ENCODE results near the gene IHH.

Gene IHH

DNA sequence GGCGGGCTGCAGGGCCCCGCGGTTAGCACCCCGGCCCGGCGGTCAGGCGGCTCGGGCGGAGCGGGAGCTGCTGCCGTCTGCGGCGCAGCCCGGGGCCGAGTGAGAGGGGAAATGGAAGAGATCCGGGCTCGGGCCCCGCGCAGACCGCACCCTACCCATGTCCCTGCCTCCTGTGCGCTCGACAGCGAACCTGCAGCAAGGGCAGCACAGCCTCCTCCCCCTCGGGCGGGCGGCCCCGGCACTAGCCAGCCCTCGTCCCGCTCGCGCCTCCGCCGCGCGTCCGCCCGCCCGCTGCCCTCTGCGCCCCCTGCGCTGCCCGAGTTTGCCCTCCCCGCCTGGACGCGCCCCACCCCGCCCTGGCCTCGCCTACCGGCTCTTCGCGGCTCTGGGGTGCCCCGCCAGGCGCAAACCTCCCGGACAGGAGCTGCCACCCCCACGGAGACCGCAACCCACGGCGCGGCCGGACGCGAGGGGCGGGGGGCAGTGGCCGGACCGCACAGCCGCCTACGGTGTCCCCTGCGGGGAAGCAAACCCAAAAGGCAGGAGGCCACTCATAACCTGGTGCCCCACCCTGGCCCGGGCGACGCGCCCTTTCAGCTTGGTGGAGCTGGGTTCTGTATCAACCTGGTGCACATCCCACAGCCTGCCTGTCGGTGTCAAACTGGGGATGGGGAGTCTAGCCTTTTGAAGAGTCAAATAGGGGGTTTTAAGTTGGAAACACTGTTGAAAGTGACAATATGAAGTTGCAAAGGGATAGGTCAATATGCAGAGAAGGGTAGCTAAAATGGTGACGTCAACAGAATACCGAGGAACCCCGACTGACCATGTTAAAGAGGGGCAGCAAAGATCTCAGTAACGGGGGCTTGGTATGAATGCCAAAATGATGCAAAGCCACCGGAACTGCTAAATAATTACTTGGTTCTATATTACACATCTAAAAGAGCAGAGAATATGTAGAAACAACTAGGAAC is at the start of gene IHH:
TSS of gene IHH (minus strand) at position 101 of the 971 bp plus-strand sequence. CDS start 454 bp downstream, outside the sequence.
- DNase-seq (ENCODE audit: low read depth in 3 of 3): peak in 1 of 3 experiments; percentile 2

DNA sequence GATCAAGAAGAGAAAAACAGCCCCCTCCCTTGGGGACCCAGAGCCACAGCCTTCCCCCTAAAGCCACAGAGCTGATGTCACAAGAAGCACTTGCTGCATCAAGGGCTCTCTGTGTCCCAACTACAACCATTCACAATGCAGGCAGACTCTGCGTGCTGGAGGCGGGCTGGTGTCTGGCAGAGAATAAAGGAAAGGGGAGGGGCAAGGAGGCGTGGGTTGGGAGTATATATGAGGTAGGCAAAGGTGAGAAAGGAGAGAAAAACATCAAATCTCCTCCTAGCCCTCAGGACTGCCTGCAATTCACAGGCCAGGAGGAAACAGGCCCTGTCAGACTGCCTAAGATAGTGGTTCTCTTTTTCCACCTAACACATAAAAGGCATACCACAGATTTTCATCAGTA is 48.8 kb upstream of the IHH start:
- DNase-seq (ENCODE audit: low read depth in 3 of 3): peak in 2 of 3 experiments; percentile 13 to 21

DNA sequence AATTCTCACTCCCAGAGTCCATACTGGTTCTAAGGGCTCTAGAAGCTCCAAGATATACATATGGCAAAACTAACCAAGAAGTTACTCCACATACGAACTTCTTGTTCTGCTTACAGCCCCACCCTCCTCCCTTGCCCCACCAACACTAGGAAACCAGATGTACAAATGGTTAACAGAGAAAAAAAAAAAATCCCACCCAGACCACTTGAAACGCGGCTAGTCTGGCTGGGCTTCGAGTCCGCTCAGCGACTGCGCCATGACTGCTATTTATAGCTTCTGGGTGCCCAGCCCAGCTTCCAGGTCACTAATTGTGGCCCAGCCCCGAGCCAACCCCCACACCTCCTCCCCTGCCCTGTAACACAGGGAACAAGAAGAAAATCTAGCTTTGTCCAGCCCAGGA is 47.0 kb upstream of the IHH start:
- DNase-seq (ENCODE audit: low read depth in 3 of 3): no peak

DNA sequence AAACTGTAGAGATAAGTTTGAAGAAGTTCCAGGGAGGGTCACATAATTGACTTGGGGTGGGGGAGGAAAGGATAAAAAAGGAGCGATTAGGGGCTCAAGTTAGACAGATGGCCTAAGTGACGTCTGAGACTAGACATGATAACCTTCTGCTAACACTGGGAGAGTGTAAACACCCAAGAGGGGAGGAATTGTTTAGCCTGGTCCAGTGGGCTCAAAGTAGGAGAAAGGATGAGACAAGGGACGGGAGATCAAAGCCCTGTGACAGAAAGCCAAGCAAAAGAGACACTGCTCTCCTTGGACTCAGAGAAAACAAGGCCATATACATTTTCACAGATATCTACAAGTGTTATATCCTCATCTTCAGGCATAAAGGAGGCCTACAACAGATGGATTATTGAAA is 45.5 kb upstream of the IHH start:
- no peak for DNase-seq (ENCODE audit: low read depth in 3 of 3)

DNA sequence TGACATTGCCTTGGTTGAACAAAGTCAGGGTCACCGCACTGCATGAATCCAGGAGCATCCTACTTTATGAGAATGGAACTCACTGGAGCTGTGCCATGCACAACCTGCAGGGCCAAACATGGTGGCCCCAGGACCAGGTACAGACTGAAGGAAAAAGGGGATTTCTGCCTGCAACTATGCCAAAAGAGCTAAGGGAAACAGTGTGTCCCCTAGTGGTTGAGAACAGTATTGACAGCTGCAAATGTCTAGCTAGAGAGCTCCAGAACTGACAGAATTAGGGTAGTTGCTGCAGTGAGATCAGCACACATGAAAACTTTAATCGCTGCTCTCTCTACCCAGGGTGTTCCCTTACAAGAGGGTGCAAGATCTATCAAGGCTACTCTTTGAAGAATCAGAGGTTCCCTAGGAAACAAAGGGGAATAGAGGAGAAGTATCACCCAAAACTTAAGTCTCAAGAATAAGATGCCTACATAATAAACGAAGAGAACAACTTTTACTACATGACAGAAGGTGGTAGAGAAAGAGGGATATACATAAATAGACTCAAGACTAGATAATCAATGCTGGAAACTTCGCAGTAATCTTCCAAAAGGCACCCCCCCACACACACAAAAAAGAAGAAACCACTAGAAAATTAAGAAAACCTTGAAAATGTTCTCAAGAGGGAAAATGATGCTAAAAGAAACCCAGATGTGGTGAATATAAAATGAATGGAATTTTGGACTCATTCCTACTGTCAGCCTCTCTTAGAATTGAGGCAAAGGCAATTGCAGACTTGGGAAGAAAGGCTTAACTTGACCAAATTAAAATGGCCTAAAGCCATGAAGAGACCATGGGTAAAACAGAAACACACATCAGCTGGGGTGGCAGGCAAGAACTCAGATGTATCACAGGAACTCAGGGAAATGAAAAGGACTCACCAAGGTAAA is 43.6 kb upstream of the IHH start:
- DNase-seq (ENCODE audit: low read depth in 3 of 3): no peak

DNA sequence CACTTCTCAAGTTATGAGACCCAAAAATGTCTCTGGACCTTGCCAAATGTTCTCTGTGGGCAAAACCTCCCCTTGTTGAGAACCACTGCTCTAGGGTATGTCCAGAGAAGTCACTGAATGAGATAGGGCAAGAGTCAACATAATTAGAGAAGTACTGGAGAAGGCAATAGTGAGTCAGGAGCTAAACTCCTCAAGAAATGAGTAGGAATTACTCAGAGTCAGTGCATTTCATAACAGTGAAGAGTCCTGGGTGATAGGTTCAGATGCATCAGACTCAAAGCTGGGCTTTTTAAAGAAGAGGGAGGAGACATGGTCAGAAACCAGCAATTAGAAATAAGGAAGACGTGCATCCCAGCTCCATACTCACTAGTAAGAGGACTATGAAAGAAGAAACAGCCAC is 38.6 kb upstream of the IHH start:
- no peak for DNase-seq (ENCODE audit: low read depth in 3 of 3)

DNA sequence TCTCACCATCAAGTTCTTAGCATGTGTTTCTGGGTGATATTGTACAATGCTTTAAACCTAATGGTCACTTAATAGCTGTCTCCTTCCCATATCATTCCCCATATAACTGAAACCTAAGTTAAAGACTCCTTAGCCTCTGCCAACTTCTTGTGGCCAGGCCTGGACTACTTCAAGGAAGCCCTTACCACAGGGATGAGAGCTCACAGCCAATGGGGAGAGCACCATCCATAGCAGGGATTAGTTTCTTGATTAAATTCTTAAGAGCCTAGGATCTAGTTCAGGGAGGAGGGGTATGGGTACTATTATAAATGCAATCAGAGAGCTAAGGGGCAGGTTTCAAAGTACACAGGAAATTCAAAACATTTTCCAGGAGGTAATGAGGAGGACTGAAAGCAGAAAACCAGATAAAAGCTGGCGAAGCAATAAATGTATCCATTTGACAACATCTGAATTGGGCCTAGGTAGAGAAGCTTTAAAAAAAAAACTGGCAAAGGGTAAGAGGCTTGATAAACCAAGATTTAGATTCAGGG is 34.8 kb upstream of the IHH start:
- DNase-seq (ENCODE audit: low read depth in 3 of 3): no peak

DNA sequence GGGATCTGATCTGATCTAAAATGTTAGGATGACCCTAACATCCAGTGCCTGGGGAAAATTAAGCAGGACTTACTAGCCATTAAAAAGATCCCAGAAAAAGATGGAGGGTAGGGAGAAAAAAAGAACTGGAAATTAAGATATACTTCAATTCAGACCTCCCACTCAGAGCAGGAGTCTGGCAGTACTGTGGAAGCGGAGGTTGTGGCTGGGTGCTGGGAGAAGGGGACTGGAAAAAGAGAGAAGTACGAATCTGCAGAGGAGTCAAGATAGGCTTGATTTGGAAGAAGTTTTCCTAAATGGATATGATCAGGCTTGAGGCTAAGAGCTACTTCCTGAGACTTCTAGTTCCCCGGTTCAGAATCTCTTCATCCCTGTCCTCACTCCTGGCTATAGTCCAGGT is 33.5 kb upstream of the IHH start:
- DNase-seq (ENCODE audit: low read depth in 3 of 3): no peak

DNA sequence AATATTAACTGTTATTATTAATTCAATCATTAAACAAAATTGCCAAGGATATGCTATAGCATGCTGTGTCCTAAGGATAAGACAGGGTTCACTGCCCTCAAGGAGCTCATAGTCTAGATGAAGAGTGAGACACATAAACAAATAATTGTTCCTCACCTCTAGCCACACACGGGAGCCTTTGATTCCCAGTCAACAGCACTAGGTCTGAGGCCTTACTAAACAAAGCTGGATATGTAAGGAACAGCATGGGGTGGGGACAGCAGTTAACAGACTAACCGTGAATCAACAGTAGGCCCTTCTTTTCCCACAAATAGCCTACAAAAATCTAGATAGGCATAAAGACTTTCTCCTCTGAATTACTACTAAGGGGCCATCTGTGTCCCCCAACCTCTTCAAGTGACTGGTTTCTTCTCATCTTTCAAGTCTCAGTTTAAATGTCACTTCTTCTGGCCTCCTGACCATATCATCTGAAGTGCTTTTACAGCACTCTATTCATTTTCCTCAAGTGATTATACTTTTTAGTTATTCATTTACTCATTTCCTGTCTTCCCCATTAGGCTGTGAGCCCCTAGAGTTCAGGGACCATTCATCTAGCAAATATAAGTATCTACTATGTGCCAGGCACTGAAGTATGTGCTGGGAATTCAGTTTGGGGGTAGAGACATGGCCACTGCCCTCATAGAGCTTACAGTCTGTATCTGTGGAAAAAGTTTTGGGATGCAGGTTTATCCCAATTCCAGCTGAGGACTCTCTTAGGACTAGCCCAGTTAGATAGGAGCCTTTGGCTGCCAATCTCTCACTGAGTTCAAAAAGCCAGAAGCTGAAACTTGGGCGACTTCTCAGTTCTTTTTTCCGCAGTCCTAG is 29.9 kb upstream of the IHH start:
- DNase-seq (ENCODE audit: low read depth in 3 of 3): no peak

DNA sequence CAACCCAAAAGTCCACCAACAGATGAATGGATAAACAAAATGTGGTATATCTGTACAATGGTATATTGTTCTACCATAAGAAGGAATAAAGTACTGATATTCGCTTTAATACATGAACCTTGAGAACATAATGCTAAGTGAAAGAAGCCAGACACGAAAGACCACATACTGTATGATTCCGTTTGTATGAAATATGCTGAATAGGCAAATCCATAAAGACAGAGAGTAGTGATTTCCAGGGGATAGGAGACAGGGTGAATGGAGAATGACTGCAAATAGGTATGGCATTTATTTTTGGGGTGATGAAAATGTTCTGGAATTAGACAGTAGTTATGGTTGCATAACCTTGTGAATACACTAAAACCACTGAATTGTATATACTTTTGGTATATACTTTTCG is 28.6 kb upstream of the IHH start:
- DNase-seq (ENCODE audit: low read depth in 3 of 3): no peak

DNA sequence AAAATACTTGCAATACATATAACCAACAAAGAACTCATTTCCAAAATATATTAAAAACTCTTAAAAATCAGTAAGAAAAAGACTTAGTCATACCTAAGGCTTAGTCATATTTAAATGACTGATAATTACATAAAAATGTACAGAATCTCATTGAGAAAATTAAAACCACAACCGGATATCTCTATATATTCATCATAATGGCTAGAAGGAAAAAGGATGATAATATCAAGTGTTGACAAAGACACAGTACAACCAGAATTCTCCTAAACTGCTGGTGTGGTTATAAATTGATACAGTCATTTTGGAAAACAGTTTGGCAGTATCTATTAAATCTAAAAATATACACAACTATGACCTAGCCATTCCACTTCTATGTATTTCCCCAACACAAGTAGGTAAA is 27.1 kb upstream of the IHH start:
- no peak for DNase-seq (ENCODE audit: low read depth in 3 of 3)

DNA sequence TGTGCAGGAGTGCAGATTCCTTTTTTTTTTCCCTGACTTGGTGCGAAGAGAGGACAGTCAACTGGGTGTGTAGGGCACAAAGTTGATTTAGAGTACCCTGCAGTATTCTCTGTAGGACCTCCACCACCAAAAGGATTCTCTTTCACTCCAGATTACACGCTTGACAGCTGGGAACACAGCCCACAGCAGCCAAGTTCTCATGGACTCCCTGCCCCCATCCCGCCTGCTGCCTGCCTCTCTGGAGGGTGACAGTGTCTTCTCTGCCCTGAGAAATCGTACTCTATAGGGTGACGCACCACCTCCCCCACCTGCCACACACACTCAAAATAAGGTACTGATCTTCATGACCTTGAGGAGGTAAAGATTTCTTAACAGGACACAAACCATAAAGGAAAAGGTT is 26.6 kb upstream of the IHH start:
- no peak for DNase-seq (ENCODE audit: low read depth in 3 of 3)

DNA sequence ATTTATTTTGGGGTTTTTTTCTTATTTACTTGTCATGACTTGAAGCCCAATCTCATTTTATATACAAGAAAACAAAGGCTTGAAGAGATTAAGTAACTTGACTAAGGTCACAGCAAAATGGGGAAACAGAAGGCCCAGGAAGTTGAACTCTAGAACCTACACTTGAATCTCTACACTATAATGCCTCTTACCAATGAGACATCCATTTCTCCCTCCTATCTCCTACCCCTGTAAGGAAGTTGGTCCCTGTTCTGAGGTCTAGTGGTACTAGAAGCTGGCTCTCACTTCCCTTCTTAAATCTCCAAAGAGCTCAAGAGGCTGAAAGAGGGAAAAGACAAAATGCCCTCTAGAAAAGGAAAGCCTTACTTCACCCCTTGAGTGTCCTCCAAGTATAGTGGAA is 25.5 kb upstream of the IHH start:
- no peak for DNase-seq (ENCODE audit: low read depth in 3 of 3)

DNA sequence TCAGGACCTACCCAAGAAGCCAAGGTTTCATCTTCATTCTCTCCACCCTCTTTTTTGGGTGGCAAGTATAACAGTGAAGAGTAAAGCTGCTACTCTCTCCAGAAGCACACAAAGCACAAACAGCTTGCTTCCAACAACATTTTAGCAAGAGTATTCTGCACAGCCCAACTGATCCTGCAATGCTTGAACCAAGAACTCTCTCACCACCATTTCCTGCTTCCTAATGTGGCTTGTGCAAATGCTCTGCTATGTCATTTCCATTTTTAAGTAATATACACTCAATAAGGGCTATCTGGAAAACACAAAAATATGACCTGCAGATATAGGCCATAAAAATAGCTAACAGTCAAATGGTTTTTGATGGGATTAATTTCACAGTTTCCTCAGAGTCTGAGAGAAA is 24.1 kb upstream of the IHH start:
- DNase-seq (ENCODE audit: low read depth in 3 of 3): no peak

DNA sequence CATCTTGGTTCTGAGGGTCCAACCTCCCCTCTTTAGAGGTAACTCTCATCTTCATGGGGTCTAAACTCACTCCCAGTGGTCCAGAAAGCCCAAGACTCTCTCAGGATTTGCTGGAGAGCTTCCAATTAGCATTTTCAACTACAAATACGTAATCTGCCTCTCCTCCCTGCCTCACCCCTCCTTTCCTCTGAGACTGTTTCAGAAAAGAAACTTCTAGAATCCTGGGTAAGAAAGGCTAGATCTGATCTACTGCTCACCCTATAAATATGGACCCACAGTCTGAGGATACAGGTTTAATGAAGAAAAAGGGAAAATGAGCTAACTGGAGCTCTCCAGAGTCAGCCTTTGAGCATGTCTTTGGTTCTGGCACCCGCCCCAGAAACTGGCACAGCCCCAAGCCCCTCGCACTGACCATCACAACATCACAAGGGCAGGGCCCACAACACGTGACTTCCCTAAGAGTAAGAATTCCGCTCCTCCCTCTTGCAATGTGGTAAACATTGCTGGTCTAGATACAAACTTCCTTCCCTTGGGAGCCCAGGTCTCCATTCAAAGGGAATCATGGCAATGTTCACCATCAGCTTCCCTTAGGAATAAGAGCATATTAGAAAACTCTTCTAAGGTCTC is 21.7 kb upstream of the IHH start:
- DNase-seq (ENCODE audit: low read depth in 3 of 3): no peak

DNA sequence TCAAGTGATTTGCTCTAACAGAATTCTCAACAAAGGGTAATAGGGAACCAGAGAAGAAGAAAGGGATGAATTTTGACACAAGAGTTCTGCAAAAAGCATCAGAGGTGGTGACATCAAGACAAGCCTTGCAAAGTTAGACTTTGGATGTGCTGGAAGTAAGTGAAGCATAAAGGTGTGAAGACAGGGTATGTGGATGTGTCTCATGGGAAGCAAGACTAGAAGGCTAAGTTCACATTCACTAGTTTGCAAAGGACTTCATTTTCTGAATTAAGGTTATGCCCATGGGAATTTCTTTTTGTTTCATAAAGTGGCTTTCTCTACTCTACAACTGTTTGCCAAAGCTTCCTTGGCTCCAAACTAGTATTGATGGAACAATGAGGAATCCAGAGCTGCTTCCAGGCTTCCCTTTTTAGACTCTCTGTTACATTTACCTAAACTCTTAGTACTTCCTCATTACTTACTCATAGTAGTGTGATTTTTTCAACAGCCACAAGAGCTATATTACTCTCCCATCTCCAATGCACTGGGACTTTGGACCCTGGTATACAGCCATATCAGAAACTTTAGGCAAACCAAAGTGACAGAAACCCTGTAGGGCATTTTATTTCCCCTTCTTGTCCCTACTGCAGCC is 21.1 kb upstream of the IHH start:
- DNase-seq (ENCODE audit: low read depth in 3 of 3): no peak

DNA sequence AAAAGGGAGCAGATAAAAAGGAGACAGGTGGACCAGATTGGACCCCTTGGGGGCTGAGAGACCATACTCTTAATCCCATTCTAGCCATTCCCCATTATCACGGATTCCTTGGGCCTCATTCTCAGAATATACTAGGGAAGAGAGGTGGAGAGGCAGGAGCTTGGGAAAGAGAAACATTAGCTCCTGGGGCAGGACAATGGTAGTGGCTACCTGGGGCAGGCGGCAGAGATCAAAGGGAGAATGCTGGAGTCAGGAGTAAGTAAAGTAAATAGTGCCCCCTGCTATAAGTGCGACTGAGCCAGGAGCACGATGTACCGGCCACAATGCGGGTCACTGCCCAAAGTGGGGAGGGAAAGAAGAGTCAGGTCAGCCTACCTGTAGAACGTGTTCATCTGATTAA is 20.4 kb upstream of the IHH start:
- no peak for DNase-seq (ENCODE audit: low read depth in 3 of 3)

DNA sequence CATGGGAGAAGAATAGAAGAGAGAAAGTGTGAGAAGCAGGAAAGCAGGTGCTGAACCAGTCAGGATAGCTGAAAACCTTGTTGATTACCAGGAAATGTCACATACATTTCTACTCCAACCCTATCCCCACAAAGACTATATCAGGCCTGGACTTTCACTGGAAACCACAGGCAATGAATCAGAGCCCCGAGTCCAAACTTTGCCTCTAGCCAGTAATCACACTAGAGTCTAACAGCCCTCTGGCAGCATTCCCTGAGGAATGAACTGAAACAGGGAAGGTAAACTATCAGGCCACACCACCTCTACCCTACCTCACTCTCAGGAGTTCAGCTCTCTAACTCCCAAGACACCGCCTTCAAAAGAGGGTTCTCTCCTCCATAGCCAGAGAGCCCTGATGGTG is 18.7 kb upstream of the IHH start:
- DNase-seq (ENCODE audit: low read depth in 3 of 3): no peak

DNA sequence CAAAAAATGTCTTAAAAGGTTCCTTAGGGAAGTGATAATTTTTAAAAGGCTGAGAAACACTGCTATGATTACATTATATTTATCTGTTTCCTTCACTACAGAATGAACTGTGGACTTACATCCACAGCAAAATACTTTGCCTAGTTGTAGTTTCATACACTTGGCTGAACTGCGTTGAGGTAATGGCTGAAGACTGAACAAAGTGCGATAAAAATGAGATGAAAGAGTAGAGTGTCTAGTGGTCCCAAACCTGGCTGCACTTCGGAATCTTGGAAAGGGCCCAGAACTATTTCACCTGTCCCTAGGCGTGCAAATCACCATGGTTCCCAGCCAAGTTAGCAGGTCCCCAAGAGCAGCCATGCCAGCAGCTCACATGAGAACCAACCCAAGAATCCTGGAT is 18.2 kb upstream of the IHH start:
- no peak for DNase-seq (ENCODE audit: low read depth in 3 of 3)

DNA sequence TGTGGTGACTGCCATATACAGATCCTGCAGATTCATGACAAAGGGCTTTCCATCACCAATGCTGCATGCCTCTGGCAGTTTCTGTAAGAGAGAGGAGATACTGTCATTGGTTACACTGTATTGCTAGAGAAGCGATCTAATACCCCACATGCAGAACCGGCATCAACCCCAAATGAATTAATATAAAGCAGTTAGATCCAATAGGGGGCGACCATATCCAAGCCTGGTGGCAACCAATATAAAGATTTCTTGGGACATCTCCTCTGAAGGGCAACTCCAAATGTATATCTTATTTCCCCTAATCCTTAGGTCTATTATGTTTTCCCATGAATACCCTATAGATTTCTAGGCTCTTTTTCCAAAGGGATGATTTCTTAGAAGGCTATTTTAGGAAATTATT is 17.4 kb upstream of the IHH start:
- no peak for DNase-seq (ENCODE audit: low read depth in 3 of 3)

All from stimulated activated CD4-positive, alpha-beta T cell treated with anti-CD3 and anti-CD28 coated beads, TNF-alpha, amount 100 ng/mL, for 4 hours (primary cell).